CD4-positive, alpha-beta T cell treated with Interleukin-4 for 1 hour (primary cell): Measurements from ENCODE around the gene DCUN1D2.
"Not testable (repeated sequence)": the region's sequence is repeated elsewhere in the genome, so short reads cannot be mapped to it uniquely, and the experiment has no call there.

Experiments used
- DNase-seq, 2 donors: peaks; one replicate each; pipeline ENCODE4 v3.0.0-alpha.2; 2020 to 2022

DCUN1D2 gene

DNA sequence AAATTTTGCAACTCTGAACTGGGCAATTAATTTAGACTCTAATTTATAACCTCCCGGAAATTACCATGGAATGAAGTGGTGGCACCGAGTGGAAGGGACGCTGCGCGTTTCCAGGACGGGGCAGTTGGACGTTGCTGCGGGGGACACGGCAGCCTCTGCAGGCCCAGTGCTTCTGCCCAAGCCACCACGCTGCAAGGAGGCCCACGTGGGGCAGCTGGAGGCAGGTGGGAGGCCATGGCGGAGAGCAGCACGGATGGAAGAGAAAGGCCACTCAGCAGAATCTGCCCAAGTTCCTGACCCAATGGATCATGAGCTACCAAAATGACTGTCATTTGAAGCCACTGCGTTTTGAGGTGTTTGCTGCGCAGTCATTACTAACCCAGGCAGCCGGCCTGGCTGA is 26.0 kb downstream of the DCUN1D2 start:
- no peak for DNase-seq

DNA sequence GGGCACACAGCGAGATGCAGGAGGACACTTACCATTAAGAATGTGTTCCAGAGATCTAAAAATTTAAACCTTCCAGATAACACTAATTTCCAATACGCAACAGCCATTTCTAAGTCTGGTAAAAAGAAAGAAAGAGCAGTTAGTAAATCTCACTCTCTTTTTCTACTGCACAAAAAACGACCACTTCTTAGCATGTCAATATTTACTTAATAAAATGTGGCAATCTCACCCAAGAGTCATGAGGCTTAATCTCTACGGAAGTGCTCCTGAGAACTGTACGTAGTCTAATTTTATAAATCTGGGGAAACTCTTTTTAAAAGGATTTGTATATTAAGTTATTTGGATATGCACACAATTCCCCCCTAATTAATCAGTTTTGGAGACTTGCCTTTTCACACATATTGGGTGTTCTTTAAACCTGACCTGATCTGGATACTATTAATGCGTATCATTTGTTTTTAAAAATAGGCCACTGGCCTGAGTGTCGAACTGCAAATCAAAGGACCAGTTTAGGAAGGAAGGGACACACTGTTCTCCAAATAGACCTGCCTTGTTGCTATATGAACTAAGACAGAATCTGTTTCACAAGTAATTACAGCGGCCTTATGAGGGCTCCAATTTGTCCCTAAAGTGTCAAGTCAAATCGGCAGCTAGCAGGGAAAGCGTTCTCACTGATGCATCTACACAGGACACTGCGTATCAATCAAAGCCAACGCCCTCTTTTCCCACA is 29.3 kb downstream of the DCUN1D2 start:
- no peak for DNase-seq

DNA sequence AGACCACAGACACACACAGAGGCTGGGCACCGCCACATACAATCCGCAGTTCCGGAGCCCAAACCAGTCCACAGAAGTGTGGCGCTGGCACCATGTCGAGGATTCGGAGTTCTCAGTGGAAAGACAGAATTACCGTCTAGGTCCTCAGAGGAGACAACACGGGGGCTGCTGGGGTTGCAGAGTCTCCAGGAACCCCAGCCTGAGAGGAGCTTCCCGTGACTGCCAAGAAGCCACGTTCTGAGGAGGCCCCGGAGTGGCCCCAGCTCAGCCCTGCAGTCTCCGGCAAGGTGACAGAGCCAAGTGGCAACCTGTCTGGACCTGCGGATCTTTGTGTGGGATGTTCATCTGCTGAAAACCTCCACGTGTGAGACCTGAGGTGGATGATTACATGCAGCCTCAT is 29.9 kb downstream of the DCUN1D2 start:
- no peak for DNase-seq

DNA sequence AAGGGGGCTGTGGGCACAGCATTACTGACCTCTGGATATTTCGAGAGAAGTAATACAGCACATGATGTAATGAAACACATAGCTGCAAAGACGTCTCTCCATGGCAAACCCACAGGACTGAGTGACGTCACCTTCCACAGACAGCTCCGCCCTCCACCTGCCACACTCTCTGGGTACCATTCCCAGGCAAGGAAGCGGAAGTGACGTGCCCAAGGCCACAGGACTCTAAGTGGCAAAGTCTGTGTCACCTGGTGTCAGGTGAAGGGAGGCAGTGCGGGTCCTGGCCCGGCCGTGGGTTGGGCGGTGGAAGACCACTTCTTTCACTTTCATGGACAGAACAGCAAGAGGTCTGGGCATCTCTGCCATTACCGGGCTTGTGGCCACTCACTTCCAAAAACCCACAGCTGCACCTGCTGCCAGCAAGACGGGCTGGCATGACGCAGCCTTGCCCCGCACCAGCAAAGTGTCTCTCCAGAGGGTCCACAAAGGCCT is 30.4 kb downstream of the DCUN1D2 start:
- no peak for DNase-seq

DNA sequence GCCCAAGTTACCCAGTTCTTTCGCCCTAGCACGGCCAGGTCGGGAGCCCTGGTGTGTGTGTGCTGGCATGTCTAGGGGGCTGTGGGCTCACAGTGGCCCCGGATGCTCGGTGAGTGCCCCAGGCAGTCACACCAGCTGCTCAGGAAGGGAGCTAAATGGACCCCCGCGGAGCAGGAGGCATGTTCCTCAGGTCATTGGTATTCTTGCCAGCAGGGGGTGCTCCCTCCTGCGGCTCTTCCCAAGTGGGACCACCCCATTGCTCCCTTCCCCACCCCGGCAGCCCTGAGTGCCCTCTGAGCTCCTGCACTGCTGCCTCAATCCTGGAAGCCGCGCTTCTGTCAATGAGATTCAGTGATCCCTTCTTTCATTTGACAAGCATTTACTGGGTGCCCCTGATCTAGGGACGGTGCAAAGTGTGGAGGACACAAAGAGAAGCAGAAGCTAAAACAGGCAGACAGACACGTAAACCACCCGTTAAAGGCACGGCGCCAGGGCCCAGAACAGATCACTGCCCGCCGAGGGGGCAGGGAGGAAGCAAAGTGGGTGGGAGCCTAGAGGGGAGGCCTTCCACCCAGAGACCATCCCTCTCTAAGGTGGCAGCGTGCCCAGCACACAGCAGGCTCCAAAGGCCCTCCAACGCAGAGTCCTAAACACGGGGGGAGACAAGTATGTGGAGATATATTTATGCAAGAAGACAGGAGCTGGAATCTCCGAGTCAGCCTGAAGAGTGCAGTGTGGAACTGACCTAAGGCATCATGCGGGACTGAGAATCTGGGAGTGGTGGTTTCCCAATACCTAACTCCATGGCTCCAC is 32.1 kb downstream of the DCUN1D2 start:
- DNase-seq, result no peak

DNA sequence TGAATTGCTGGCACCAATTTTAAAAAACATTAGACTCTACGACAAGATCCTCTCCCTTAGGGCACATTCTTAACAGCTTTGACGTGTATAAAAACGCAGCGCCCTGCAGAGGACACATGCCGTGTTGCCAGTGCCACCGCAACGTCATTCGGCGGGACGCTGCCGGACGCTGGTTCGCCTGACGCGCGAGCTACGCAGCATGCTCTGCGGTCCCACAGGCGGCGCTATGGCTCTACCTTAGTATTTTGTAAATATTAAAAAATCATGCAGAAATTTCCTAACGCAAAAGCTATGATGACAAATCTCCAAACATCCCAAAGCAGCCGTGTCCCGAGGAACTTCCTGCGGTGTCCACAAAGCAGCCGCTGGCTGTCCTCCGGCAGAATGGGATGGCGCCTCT is 33.0 kb downstream of the DCUN1D2 start:
- DNase-seq, result no peak

DNA sequence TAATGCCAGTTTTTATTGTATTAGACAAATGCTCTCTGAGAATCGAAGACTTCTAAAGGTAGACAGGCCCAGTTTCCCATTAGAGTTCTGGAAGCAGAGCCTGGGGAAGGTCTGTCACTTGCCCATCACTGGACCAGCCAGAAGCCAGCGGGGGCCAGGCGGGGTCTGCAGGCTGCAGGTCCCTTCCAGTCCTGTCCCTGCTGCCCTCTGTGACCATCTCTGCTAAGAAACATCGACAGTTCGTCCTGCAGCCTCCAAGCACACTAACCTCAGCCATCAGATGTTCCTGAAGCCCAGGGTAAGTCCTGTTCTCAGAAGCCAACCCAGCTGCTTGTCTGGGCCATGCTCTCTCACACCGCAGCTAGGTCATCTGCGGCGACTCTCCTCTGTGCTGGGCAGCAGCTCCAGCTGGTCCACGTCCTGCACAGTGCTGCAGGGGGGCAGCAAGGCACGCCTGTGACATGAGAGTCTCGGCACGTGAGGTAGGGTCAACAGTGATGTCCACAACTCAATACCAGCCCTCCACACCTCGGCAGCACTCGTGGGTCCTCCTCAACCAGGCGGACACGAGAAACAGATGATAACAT is 34.3 kb downstream of the DCUN1D2 start:
- no peak for DNase-seq

DNA sequence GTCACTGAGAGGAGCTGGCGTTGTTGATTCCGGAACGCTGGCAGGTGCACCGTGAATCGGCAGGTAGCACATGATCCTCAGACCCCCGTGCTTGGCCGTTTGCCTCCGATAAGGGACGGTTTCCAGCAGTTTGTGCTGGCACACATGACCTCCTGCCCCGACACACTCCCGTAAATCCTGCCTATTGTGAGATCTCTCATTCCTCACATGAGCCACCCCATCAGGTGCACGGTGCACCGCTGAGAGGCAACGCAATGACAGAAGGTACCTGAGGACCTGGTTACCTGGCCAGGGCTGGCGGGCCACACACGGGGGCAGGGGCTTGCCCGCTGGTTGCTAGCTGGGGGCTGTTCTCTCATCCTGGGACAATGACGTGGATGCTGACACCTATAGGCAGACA is 35.1 kb downstream of the DCUN1D2 start:
- no peak for DNase-seq

DNA sequence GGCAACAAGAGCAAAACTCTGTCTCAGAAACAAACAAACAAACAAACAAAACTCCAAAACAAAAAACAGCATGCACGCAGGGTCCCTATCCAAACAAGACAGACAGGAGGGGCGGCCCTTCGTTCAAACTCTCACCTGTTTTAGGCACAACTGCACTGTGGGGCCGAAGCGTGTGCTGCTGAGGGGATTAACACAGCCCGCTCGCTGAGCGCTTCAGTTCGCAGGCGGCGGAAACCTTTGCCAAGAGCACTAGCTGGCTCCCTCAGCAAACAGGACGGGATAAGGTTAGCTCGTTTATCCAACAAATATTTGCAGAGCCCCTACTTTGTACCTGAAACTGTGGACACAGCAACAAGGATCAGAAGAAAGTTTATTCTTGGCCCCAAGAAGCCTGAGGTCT is 35.6 kb downstream of the DCUN1D2 start:
- no peak for DNase-seq

DNA sequence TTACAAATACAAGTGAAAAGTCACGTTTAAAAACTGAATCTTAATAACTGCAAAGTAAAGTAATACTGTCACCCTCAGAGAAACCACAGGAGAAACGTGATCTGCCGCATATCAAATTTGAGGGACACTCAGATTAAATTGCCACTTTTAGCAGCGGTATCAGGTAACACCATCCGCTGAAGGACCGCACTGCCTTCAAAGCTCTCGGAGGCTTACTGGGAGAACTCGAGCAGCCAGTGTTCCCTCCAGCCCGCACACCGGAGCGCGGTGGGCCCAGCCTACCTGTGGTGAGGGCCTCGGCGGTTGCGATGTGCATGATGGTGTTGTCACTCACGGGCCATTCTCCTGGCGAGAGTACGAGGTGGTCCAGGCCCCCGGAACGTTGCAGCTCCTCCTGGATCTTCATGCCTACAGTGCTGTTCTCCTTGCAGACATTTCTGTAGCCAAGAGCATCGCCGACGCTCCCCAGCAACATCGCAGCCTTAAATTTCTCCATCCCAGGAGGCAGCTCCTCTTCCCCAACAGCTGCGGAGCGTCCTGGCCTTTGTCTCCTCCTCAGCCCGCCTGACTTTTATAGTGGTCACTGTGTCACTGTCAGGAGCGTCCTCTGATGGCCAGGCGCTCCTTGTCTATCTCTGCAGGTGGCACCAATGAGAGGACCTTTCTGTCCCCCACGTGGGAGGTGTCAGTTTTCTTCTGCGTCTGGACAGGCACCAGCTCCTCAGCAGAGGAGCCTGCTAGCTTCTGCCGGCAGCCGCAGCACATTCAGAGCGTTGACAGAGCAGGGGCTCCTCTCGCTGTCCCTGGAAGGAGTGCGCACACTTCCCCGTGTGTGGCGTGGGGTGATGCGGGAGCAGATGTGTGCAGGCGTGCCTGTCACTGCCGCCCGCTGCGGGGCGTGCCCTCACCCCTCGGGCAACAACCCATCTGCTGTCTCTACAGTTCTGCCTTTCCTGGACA is 37.3 kb downstream of the DCUN1D2 start, which contains the start of gene ADPRHL1:
ADPRHL1 (minus strand) TSS at position 547 of the 960 bp plus-strand sequence; CDS start at position 496, 51 bp downstream.
- no peak for DNase-seq

DNA sequence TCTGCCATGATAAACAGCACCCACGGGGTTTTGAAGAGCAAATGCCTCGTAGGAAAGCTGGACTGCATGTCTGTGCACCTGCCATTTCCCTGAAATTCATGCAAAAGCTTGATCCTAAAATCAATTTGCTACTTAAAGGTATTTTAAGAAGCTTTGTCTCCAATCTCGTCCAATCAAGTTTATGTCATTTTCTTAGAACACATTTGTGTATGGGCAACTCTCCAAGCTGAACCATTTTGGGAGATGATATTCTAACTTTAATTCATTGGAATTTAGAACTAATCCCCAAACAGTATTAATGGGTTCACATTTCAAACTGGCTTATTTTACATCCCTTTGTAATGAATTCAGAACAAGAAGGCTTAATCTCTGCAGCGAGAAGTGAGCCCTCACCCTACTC is 38.0 kb downstream of the DCUN1D2 start:
- no peak for DNase-seq

DNA sequence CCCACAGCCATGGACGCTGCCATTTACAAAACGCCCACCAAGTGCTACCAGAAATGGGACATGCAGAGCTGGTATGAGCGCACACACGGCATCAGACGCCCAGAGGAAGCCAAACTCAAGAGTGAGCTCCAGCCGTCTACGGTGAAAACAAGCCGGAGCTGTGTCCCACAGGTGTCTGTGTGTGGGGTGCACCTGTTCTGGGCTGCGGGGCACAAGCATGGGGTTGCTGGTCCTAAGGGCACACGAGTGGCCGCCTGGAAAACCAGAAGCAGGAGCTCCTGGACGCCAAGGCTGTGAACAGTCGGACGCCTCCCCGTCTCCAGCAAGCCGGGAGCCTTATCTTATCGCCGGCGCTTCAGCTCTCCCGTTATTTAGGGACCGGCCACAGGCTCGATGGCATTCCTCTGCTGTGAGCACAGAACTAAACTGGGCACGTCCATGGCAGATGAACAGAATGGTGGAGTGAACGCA is 38.5 kb downstream of the DCUN1D2 start:
- no peak for DNase-seq

DNA sequence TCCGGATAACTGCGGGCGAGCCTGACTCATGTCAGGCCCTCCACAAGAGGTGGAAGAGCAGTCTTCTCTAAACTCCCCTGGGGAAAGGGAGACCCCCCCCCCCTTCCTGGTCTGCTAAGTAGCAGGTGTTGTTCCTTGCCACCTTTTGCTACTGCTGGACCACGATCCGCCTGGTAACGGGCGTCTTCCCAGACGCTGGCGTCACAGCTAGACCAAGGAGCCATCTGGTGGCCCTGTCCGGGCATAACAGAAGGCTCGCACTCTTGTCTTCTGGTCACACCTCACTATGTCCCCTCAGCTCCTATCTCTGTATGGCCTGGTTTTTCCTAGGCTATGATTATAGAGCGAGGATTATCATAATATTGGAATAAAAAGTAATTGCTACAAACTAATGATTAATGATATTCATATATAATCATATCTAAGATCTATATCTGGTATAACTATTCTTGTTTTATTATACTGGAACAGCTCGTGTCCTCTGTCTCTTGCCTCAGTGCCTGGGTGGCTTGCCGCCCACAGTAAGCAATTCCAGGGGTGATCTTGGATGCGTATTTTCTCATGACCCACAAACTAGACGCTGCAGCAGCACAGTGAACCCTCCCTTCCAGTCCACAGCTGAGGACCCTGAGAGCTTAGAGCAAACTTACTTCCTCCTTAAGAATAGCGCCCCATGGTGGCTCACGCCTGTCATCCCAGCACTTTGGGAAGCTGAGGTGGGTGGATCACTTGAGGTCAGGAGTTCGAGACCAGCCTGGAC is 39.5 kb downstream of the DCUN1D2 start:
- not testable (repeated sequence) for DNase-seq

DNA sequence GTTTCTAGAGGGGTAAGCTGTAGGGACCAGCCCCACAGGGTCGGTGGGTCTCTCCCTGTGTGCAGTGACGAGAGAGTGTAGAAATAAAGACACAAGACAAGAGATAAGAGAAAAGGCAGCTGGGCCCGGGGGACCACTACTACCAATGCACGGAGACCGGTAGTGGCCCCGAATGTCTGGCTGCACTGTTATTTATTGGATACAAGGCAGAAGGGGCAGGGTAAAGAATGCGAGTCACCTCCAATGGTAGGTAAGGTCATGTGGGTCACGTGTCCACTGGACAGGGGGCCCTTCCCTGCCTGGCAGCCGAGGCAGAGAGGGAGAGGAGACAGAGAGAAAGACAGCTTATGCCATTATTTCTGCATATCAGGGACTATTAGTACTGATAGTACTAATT is 40.2 kb downstream of the DCUN1D2 start:
- not testable (repeated sequence) for DNase-seq

DNA sequence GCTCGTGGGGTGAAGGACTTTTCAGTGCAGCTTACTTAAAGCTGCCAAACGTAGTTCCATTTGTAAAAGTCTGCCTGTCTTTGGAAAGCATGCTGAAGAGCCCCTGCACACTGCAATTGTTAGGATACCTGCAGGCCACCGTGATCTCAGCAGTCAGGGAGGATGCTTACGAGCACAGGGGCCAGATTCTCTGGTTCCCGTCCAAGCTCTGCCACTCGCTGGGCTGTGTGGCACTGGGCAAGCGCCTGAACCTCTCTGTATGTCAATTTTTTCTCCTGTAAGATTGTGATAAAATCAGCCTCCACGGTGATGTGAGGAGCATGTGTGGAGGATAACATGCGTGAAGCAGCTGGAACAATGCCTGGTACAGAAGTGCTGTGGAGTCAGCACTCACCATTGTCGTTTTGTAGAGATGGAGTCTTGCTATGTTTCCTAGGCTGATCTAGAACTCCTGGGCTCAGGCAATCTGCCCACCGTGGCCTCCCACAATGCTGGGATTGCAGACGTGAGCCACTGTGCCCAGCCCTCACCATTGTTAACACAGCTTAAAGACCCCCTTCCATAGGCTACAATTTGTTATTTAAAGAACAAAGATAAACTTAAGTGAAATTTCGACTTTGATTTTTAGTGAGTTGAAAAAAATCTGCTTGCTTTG is 40.7 kb downstream of the DCUN1D2 start:
- DNase-seq, result no peak

DNA sequence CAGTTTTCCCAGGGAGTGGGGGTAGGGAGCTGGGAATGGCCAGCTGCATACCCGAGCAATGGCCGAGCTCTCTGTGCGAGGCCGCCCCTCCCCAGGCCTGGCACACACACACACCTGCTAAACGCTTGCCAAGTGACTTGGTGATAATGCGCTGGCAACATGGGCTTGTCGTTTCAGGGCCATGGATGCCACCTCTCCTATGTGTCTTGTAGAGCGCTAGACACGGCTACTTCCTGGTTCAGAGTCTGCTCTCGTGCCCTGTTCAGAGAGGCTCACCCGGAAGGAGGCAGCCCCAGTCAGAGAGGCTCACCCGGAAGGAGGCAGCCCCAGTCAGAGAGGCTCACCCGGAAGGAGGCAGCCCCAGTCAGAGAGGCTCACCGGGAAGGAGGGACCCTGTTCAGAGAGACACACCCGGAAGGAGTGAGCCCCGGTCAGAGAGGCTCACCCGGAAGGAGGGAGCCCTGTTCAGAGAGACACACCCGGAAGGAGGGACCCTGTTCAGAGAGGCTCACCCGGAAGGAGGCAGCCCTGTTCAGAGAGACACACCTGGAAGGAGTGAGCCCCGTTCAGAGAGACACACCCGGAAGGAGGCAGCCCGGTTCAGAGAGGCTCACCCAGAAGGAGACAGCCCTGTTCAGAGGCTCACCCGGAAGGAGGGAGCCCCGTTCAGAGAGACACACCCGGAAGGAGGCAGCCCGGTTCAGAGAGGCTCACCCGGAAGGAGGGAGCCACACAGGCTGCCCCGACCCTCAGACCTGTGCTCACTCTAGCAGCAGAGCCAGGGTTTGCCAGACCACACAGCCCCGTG is 41.4 kb downstream of the DCUN1D2 start:
- DNase-seq, result peak; percentile 62 to 72

DNA sequence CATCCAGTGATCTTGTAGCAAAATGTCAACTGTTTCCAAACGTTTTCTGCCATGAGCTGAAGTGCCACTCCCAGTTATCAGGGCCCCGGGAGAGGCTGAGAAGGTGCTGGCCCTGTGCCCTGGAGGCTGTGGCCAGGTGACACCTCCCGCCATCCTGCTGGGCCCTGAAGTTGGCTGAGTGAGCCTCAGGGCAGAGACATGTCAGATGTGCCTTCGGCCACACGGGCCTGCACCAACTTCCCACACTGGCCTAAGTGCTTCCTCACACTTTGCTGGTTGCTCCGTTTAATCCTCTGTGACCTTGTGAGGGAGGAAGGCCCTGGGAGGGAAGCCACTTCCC is 42.0 kb downstream of the DCUN1D2 start:
- DNase-seq, result no peak

DNA sequence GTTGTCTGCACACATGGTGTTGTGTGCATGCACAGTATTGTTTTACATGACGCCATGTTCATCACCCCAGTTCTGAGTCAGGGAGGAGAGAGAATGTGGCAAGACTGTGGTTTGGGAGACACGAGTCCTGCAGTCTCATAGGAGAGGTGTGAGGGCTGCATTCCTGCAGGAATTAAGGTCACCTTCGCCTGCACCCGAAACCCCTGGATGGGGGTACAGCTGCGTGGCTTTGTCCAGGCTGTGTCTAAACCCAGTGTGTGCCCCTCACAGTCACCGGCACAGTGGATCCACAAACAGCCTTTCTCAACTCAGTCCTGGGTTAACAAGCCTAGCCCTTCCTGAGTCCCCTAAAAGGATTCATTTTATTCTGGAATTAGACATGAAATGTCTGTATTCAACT is 42.9 kb downstream of the DCUN1D2 start:
- no peak for DNase-seq

DNA sequence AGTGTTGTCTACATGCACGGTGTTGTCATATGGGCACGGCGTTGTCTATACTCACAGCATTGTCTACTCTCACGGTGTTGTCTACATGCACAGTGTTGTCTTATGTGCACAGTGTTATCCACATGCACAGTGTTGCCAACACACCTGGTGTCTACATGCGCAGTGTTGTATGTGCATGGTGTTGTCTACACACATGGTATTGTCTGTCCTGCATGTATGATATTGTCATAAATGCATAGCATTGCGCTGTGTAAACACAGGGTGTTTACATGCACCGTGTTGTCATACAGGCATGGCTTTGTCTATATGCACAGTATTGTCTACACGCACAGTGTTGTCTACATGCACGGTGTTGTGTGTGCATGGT is 44.0 kb downstream of the DCUN1D2 start:
- no peak for DNase-seq

DNA sequence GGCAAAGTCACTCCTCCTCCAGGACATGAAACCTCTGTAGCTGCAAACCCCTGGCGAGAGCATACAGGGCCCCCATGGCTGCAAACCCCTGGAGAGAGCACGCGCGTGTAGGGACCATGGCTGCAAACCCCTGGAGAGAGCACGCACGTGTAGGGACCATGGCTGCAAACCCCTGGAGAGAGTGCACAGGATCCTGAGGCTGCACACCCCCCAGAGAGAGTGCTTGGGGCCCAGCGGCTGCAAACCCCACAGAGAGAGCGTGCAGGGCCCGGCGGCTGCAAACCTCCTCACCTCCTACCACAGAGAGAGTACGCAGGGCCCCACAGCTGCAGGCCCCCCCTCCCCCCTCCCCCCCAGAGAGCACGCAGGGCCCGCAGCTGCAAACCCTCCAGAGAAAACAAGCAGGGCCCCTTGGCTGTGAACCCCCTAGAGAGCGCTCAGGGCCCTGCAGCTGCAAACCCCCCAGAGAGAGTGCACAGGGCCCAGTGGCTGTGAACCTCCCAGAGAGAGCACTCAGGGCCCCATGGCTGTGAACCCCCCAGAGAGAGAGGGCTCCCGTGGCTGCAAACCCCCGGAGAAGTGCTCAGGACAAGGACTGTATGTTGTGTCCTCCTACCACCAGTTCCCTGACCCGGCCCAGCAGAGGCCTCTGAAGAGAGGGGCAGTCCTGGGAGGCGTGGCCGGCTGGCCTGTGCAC is 44.6 kb downstream of the DCUN1D2 start:
- DNase-seq, result peak in 1 of 2 donors; percentile 44
